GM19238 (cell line): ENCODE measurements around the gene HHEX.

ENCODE experiments used
- DNase-seq: peaks from one replicate; pipeline ENCODE4 v3.0.0; 2011; ENCODE audit warnings: low spot score; ENCODE audit not compliant: insufficient read length

Gene HHEX

GRCh38 chr10:92692697-92693533, 3.2 kb downstream of the HHEX start:
- DNase-seq = no peak

- no peak for DNase-seq
These were observed 3.8 kb downstream of the HHEX start for GRCh38 chr10:92693534-92693893.

GRCh38 chr10:92695679-92696605, 6.2 kb downstream of the HHEX start:
- no peak for DNase-seq

- no peak for DNase-seq
These were observed 7.0 kb downstream of the HHEX start for GRCh38 chr10:92696606-92697383.

GRCh38 chr10:92697663-92698511, 8.1 kb downstream of the HHEX start:
- no peak for DNase-seq

GRCh38 chr10:92699193-92699517, 9.4 kb downstream of the HHEX start:
- no peak for DNase-seq

- DNase-seq = no peak
These were observed 10.0 kb downstream of the HHEX start for GRCh38 chr10:92699518-92700381.

GRCh38 chr10:92702301-92702916, 12.7 kb downstream of the HHEX start:
- no peak for DNase-seq

- DNase-seq = no peak
These were observed 22.5 kb downstream of the HHEX start for GRCh38 chr10:92712016-92712889.

GRCh38 chr10:92714152-92714845, 24.5 kb downstream of the HHEX start:
- no peak for DNase-seq

GRCh38 chr10:92714872-92715271, 25.1 kb downstream of the HHEX start:
- no peak for DNase-seq

- no peak for DNase-seq
These were observed 30.5 kb downstream of the HHEX start for GRCh38 chr10:92719991-92720830.

- no peak for DNase-seq
These were observed 31.0 kb downstream of the HHEX start for GRCh38 chr10:92720831-92721165.

GRCh38 chr10:92722349-92722748, 32.6 kb downstream of the HHEX start:
- no peak for DNase-seq

- no peak for DNase-seq
These were observed 37.4 kb downstream of the HHEX start for GRCh38 chr10:92727141-92727540.

- no peak for DNase-seq
These were observed 37.8 kb downstream of the HHEX start for GRCh38 chr10:92727550-92727949.

- DNase-seq = peak; percentile 42
These were observed 40.1 kb downstream of the HHEX start for GRCh38 chr10:92729886-92730285.
